ENCODE measurements around the gene SPINK14. TPM values are rescaled to one million over a fixed set of nuclear protein-coding genes. Genes with fewer than 3 reads are reported as not detected.

SPINK14 gene, protein sequence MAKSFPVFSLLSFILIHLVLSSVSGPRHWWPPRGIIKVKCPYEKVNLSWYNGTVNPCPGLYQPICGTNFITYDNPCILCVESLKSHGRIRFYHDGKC
- not detected in 2 replicates for total RNA-seq

DNA sequence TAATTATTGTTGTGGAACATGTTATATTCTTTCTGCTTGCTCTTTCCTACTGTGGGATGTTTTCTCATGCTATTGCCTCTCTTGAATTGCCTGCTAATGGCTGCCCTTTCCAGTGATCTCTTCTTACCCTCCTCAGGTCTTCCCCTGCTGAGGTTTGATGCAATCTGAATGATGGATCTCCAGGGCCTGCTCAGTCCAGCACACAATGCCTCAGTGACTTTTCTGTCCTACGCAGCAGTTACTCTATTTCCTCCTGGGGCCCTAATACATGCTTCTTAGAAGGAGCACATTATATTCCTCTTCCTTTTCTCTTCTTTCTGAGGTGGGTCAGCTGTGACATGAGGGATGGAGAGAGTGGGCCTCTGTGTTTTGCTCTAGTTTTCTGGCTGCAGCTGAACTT lies at the start of gene SPINK14:
TSS of gene SPINK14 (plus strand) at position 301 of the 400 bp plus-strand sequence. CDS start 1,187 bp downstream, outside the sequence.
- intact Hi-C loops (cut with micrococcal nuclease) = no loop called here

DNA sequence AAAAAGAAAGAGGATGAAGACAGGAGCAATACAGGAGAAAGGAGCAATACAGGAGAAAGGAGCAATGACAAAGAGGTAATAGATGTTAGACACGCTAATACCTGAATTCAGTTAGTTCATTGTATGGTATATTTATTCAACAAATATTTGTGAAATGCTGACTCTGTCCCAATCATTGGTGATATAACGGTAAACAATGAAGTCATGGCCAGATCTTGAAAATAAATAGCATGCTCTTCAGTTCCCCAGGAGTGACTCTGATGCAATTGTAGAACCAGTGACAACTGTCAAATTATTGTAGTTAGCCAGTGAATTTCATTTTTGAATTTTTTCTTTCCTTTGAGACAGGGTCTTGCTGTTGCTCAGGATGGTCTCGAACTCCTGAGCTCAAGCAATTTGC lies 48.0 kb upstream of the SPINK14 start:
- intact Hi-C loops (cut with micrococcal nuclease) = no loop called here

DNA sequence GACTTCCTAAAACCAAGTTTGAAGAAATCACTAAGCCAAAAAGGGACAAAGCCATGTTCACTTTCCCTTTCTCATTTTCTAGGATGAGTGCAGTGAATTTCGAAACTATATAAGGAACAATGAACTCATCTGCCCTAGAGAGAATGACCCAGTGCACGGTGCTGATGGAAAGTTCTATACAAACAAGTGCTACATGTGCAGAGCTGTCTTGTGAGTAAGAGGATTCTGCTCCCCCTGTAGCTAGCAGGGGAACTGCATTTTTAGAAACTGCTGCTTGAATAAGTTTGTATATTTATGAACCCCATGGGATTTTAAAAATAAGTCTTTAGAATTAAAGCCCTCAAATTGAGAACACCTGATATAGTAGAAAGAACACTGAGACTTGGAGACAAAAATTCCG lies 42.7 kb upstream of the SPINK14 start:
- intact Hi-C loops (cut with micrococcal nuclease) = no loop called here

DNA sequence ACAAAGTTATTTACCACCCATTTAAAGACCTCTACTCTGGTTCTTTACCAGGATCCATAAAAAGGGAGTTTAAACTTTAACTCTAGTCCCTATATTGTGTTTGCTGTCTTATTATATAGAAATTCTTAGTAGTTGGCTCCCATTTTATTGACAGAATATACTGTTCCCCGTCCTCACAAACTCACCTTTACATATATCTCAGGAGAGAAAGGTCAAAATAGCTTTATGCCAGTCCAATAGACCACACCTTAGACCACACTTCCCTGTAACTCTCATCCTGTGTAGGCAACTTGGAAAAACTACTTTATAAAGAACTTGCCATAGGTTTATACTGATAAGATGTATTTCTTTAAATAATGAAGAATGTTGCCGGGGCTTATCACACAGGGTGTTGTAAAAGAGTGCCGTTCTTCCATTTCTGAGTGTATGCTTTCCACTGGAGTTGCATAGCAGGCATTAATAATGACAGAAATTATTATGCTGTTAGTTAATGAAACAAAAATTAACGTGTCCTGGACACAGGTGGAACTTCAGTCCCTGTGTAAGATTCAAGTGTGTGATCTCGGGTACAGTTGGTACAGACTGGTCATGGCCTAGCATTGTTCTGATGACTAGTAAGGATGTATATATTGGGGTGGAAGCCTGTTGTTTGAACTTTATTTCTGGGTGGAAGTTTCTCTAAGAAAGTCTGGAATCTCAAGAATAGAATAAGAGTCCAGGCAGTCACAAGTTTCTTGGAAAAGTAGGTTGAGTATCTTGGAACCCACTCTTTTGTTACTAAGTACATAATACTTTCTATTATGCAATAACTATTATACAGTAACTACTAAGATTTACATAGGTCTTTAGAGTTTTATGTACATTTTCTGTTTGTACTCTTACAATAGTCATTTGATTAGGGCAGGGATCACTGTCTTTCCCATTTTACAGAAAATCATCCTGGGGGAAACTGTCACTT lies 33.0 kb upstream of the SPINK14 start:
- intact Hi-C loops (cut with micrococcal nuclease) = no loop called here

DNA sequence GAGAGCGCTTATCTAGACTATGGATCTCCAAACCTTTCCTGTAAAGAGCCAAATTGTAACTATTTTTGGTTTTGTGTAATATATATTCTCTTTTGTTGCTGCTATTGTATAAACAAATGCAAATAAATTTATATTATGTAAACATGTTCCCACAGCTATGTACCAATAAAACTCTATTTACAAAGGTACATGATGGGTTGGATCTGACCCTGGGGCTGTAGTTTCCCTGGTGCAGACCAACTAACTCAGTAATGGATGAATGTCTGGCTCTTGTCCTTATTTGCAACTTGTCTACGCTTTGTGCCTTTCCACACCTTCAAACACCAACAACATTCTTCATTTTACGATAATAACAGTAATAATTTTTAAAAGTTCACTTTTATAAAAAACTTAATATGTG lies 27.5 kb upstream of the SPINK14 start:
- intact Hi-C loops (cut with micrococcal nuclease) = no loop called here

DNA sequence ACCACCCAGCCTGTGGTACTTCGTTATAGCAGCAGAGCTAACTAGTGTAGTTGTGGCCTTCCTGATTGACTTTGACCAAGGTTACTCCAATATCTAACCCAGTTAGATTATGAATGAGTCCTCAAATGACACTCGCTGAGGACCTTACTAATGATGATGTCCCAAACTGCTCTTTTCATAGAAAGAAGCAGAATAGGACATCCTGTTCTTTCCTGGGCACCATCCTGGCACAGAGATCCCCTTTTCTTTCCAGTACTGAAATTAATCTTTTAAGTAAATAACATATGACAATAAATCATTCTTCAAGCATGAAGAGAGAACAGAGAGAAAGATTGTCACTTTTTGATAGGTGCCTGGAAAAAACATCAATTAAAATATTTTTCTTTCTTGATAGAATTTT lies 26.7 kb upstream of the SPINK14 start:
- intact Hi-C loops (cut with micrococcal nuclease) = no loop called here

DNA sequence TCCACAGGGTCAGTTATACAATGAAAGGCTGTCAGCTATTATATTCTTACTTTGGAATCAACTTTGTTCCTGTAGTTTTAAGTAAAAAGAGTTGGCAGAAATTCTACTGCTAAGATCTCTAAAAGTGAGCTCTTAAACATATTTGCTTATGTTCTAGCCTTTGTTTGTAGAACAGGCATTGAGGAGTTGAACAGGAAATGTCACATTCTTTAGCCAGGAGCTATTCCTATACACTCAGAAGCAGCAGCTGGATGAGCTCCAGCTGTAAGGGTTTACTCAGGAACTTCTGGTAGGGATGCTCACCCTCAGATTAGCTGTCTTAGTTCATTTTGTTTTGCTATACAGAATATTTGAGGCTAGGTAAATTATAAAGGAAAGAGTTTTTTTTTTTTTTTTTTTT lies 22.4 kb upstream of the SPINK14 start:
- intact Hi-C loops (cut with micrococcal nuclease) = no loop called here

DNA sequence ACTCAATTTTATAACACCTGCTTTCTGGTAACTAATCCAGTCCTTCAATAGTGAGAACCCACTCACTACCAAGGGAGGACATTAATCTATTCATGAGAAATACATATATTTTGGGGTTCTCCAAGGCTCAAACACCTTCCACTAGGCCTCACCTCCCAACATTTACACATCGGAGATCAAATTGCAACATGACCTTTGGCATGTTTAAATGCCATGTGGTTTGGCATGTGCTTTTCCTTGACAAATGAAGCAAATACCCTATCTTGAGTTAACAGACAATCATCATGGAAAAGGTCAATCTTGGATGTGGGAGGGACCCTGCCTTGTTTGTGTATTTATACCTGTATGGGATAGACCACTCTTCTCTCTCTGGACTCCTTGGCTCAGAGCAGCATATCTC lies 21.9 kb upstream of the SPINK14 start:
- intact Hi-C loops (cut with micrococcal nuclease) = no loop called here

DNA sequence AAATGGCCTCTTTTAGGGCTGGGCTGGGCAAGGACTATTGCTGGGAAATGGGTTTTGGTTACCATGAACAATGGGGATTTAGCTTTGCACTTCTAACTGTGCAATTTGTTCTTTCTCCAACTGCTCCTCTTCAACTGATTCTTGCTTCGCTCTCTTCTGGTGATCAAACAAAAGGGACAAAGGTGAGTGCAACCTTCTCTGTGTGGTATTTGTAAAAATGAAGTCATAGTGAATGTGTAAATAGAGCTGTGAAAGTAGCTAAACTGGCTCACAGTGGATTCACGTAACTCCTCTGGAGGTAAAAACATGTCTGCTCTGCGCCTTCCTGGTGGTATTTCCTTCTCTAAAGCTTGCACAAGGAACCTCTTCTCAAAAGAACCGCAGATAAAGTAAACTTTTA lies 20.9 kb upstream of the SPINK14 start:
- intact Hi-C loops (cut with micrococcal nuclease) = no loop called here

DNA sequence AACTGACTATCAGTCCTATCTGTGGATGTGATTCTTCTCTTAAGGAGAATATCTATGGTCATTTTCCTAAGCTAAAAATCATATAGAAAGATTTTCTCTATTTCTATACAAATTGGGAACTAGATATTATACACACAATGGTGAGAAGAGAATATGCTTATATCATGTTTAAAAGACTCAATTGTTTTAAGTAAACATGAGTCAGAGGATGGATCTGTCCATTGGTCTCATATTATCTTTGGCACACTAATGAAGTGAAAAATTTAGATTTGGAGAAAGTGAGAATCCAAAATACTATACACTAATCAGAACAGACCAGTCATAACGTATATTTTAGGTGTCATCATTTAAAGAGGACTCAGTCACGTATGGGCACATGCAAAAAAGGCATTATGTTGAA lies 16.5 kb upstream of the SPINK14 start:
- intact Hi-C loops (cut with micrococcal nuclease) = no loop called here

DNA sequence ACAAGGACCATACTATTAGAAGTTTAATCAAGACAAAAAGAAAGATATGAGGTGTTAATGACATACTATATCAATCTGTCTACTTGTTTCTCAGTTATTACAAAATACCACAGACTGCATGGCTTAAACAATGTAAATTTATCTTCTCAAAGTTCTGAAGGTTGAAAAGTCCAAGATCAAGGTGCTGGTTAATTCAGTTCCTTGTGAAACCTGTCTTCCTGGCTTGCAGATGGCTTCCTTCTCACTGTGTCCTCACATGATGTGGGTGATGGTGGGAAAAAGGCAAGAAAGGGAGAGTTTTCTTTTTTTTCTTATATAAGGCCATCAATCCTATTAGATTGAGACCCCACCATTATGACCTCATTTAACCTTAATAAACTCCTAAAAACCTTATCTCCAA lies 15.6 kb upstream of the SPINK14 start:
- intact Hi-C loops (cut with micrococcal nuclease) = no loop called here

DNA sequence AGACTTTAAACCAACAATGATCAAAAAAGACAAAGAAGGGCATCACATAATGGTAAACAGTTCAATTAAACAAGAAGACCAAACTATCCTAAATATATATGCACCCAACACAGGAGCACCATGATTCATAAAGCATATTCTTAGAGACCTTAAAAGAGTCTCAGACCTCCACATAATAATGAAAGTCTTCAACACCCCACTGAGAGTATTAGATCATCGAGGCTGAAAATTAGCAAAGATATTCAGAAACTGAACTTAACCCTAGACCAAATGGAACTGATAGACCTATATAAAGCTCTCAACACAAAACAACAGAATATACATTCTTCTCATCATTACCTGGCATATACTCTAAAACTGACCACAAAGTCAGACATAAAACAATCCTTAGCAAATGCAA lies 11.7 kb upstream of the SPINK14 start:
- intact Hi-C loops (cut with micrococcal nuclease) = no loop called here

DNA sequence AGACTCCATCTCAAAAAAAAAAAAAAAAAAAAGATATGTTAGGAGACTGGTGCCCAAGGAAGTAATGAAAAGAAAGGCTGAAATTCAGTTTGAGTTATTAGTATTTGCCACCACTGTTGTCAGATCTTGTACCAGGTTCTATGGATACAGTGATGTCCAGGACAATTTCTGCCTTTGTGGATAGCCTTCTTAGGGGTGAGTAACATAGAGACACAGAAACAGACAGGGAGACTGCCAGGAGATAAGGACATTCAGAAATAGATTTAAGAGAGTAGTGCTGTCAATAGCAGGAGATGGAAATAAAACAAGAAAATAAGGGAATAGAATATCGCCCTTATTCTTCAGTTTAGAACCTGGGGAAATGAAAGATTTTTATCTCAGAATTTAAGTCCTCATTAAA lies 6.3 kb upstream of the SPINK14 start:
- intact Hi-C loops (cut with micrococcal nuclease) = no loop called here

DNA sequence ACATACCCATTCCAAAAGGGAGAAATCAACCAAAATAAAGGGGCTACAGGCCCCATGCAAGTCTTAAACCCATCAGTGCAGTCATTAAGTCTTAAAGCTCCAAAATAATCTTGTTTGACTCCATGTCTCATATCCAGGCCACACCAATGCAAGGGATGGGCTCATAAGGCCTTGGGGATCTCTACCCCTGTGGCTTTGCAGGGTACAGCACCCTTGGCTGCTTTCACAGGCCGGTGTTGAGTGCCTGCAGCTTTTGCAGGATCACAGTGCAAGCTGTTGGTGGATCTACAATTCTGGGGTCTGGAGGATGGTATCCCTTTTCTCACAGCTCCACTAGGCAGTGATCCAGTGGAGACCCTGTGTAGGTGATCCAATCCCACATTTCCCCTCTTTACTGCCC lies 5.0 kb upstream of the SPINK14 start:
- intact Hi-C loops (cut with micrococcal nuclease) = no loop called here

DNA sequence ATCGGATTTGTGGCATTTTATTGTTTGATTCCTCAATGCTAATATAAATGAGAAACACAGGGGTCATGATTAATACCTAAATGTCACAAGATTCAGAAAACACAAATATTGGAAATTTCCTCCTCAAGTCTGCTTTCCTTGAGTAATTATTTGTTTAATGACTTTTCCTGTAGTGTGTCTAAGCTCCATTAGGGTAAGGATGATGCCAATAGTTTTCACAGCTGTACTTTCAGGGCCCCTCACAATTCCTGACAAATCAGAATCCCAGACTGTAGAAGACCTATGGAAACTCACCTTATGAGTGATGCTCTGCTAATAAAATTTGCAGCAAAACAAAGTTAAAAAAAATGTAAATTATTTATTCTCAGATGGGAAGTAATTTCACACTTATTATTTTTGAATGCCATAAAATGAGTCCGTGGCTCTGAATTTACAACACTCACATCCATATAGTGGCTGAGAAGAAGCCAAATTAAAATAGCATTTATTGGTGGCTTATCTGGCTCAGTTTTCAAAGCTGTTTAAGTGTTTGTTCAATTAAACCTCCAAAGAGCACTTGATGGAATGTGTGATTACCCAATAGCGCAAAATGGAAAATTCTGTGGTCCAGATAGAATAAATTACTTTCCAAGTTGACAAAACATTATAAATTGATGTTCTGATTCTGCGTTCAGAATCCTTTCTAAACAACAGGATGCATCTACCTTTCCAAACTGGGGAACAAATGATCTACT lies 1.6 kb upstream of the SPINK14 start:
- intact Hi-C loops (cut with micrococcal nuclease) = no loop called here

DNA sequence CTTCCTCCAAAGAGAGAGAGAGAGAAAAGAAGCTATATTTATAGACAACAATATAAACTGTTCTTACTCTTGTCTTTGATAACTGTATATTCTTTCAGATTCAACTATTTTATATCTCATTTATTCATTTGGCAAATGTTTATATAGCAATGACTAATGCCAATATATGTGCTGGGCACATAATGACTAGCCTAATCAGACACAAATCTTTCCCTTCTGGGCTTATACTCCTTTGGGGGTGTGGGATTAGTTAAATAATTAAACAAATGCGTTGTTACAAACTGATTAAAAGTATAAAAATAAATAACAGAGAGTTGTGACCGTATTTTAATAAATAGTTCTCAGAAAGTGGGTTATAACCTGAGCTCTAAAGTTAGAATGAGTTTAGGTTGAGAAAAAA lies 4.0 kb downstream of the SPINK14 start:
- intact Hi-C loops (cut with micrococcal nuclease) = loop anchor here (10.0 kb wide), 1 partner anchor 942 kb away; no protein-coding TSS in a partner anchor

DNA sequence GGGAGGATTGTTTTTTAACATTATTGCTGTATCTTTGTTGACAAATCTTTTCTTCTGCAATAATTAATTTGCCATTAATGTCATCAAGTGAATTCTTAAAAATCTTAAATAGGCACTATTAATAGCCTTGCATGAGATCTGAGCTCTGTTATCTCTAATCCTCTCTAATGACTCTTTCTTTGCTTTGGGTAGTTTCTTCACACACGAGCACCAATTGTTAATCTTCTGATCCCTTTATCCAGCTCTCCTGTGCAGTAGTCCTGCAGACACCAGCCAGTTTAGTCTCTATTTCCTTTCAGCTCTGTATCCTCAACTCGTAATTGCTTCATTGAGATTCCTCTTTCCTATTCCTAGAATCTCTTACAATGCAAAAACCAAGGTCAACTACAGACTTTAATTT lies 8.1 kb downstream of the SPINK14 start:
- intact Hi-C loops (cut with micrococcal nuclease) = loop anchor here (5.0 to 10.0 kb wide), 2 partner anchors 266 to 938 kb away; no protein-coding TSS in a partner anchor

DNA sequence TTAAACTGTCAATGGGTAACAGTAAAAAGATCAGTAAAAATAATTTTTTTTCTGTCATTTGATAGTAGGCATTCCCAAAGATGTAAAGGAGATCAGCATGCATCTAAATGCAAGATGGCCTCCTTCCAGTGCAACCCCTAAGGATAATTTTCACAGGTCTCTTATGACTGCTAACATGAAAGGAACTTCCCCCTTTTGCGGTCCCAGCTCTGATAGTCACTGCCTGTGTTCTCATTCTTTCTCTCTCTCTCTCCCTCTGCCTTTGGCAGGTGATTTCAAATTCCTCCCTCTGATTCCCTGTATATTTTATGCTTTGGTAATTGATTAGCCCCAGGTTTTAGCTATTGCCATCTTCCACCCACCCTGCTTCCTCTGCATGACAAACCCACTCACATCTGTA lies 8.9 kb downstream of the SPINK14 start:
- intact Hi-C loops (cut with micrococcal nuclease) = loop anchor here (5.0 to 10.0 kb wide), 2 partner anchors 265 to 938 kb away; no protein-coding TSS in a partner anchor

DNA sequence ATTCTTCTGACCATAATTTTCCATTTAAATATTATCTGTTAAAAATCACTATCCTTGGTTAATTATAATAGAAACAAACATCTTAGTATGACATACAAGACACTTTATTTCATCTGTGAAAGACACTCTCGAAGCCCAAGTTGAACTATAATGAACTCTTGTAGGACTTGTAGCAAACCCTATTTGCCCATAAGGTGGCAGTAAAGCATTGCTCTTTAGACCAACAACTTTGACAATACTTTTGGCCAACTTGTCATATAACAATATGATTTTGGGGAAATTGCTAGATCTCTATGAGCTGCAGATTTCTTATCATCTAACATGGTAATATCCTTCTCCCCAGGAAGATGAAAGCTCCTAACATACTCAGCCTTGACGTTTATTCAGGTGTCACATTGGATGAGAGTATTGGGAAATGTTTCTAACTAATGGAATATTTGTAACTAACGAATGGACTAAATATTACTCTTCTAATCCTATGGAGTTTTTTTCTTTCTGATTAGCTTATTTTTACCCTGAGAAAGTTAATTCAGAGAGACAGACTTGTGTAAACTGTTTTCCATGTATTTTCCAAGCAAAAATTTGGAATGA lies 11.0 kb downstream of the SPINK14 start:
- intact Hi-C loops (cut with micrococcal nuclease) = loop anchor here (1.0 to 10.0 kb wide), 5 partner anchors 195 to 935 kb away; no protein-coding TSS in a partner anchor

DNA sequence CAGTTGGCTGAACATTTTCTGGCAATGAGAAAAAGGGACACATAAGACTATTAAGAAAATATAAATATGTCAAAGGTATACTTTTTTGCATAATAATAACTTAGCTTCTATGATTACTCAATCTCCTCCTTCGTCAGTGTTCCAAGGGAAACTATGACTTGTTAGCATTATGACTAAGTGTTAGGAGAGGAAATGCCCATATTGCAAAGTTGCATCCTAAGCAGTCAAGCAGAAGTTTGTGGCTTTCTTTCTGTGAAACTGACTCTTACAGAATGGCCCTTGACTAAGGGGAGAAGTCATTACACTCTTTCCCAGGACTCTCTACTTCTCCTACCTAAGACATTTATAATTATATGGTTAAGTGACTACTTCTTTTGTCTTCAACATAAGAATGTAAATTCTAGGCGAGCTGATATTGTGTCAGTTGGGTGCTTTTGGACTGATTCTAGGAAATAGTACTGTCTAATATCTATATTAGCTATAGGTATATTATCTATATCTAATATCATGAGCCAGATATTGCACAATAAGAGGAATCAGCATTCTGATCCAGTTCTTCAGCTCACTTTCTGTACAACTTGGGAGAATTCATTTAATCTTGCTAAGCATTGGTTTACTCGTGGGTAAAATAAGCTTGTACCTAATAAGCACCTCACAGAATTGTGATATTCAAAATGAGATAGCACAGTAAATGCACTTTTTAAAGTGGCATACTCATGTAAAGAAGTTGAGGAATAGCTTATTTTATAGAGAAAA lies 18.1 kb downstream of the SPINK14 start:
- intact Hi-C loops (cut with micrococcal nuclease) = no loop called here

DNA sequence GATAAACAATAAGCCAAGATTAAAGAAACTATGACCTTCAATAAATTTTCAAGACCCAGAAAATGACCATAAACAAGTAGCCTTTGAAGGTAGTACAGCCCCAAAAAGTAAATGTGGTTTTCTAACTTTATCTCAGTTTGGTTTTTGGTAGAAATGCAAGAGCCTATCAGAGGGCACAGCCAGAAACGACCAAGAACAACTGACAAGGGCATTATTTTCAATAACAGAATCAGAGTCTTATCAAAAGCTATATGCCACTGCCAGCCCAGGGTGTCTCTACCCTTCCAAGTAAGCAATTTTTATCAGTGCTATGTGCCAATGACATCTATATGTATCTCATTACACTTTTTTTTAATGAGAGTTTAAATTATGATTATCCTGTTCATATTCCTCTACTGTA lies 22.7 kb downstream of the SPINK14 start:
- intact Hi-C loops (cut with micrococcal nuclease) = no loop called here
